ENCODE results near the gene FAP.

Gene FAP

GRCh38 chr2:162243294-162243693 is at the start of gene FAP:
Gene FAP (minus strand): TSS chr2:162243445. CDS start chr2:162243327, 118 bp downstream.
- DNase-seq (ENCODE audit: low spot score): no peak

GRCh38 chr2:162291748-162292147 is 48.5 kb upstream of the FAP start:
- DNase-seq (ENCODE audit: low spot score): no peak

- DNase-seq (ENCODE audit: low spot score): no peak
Measured at GRCh38 chr2:162282765-162283425, 39.6 kb upstream of the FAP start.

- DNase-seq (ENCODE audit: low spot score): no peak
Measured at GRCh38 chr2:162280654-162281053, 37.4 kb upstream of the FAP start.

- DNase-seq (ENCODE audit: low spot score): no peak
Measured at GRCh38 chr2:162277381-162277780, 34.1 kb upstream of the FAP start.

GRCh38 chr2:162267996-162268395 is 24.8 kb upstream of the FAP start:
- no peak for DNase-seq (ENCODE audit: low spot score)

- DNase-seq (ENCODE audit: low spot score): no peak
Measured at GRCh38 chr2:162267496-162267895, 24.3 kb upstream of the FAP start.

- DNase-seq (ENCODE audit: low spot score): no peak
Measured at GRCh38 chr2:162266460-162266760, 23.2 kb upstream of the FAP start.

GRCh38 chr2:162265666-162266459 is 22.6 kb upstream of the FAP start:
- no peak for DNase-seq (ENCODE audit: low spot score)

- DNase-seq (ENCODE audit: low spot score): no peak
Measured at GRCh38 chr2:162261032-162261945, 18.0 kb upstream of the FAP start.

- no peak for DNase-seq (ENCODE audit: low spot score)
Measured at GRCh38 chr2:162258686-162259085, 15.4 kb upstream of the FAP start.

GRCh38 chr2:162258169-162258568 is 14.9 kb upstream of the FAP start:
- no peak for DNase-seq (ENCODE audit: low spot score)

GRCh38 chr2:162257425-162257824 is 14.2 kb upstream of the FAP start:
- DNase-seq (ENCODE audit: low spot score): no peak

- DNase-seq (ENCODE audit: low spot score): no peak
Measured at GRCh38 chr2:162256591-162256991, 13.3 kb upstream of the FAP start.

- DNase-seq (ENCODE audit: low spot score): no peak
Measured at GRCh38 chr2:162254236-162254871, 11.1 kb upstream of the FAP start.

- no peak for DNase-seq (ENCODE audit: low spot score)
Measured at GRCh38 chr2:162253435-162253834, 10.2 kb upstream of the FAP start.

- no peak for DNase-seq (ENCODE audit: low spot score)
Measured at GRCh38 chr2:162252153-162252552, 8.9 kb upstream of the FAP start.

GRCh38 chr2:162245781-162246180 is 2.5 kb upstream of the FAP start:
- DNase-seq (ENCODE audit: low spot score): no peak

- no peak for DNase-seq (ENCODE audit: low spot score)
Measured at GRCh38 chr2:162245061-162245460, 1.8 kb upstream of the FAP start.

- DNase-seq (ENCODE audit: low spot score): no peak
Measured at GRCh38 chr2:162244541-162245031, 1.3 kb upstream of the FAP start.

- no peak for DNase-seq (ENCODE audit: low spot score)
Measured at GRCh38 chr2:162243715-162244114, 470 bp upstream of the FAP start.

Measured in hematopoietic multipotent progenitor cell treated with erythropoietin and hydrocortisone succinate and interleukin-3 and kit ligand, for 15 days (in vitro differentiated cells).